ENCODE data around the gene GSK3A.

Gene GSK3A

GRCh38 chr19:42193706-42194105, 48.7 kb downstream of the GSK3A start:
- no peaks in the 10 kb centered on the region for H3K79me1 ChIP-seq (ENCODE audit: low read length)
- no peak overlapping the region for H2BK12ac ChIP-seq (ENCODE audit: low read length)
- no peaks in the 10 kb centered on the region for H3K9me3 ChIP-seq (ENCODE audit: insufficient read depth, low read depth, low read length)
- H3K79me2 ChIP-seq (ENCODE audit: control insufficient read depth, insufficient read depth, low read length, poor library complexity), result no peaks in the 10 kb centered on the region
- WGBS (ENCODE audit: extremely low coverage, insufficient coverage, insufficient read length), result no CpG with 5 or more reads among the region's 3 CpGs
- H3K18ac ChIP-seq (ENCODE audit: low read length), result no peak overlapping the region
- no peak overlapping the region for H2AFZ ChIP-seq (ENCODE audit: insufficient read depth, low read length, poor library complexity)
- no peak overlapping the region for H3K14ac ChIP-seq (ENCODE audit: low read length)
- H2AK5ac ChIP-seq (ENCODE audit: low read length), result no peak overlapping the region
- H3K9ac ChIP-seq (ENCODE audit: low read length), result no peak overlapping the region
- DNase-seq, result no peak
- H2BK5ac ChIP-seq (ENCODE audit: low read depth, low read length, poor library complexity), result no peak overlapping the region
- no peaks in the 10 kb centered on the region for H3K27me3 ChIP-seq (ENCODE audit: insufficient read depth, low read length)
- H3K4me2 ChIP-seq (ENCODE audit: low read length), result no peak overlapping the region
- H4K12ac ChIP-seq (ENCODE audit: low read depth, low read length), result no peak overlapping the region
- H3K36me3 ChIP-seq (ENCODE audit: control insufficient read depth in 1 of 2, insufficient read depth in 2 of 2, low read length in 2 of 2), result peaks cover 11 to 17% of the 10 kb centered on the region in 2 experiments
- H3K23ac ChIP-seq (ENCODE audit: low read length), result no peak overlapping the region
- no peak overlapping the region for H4K91ac ChIP-seq (ENCODE audit: low read depth, low read length)
- no peak overlapping the region for H4K8ac ChIP-seq (ENCODE audit: low read depth, low read length)
- no peak overlapping the region for H3K27ac ChIP-seq (ENCODE audit: low read depth, low read length)
- H2BK120ac ChIP-seq (ENCODE audit: insufficient read depth, low read length, poor library complexity), result no peak overlapping the region
- H3K4ac ChIP-seq (ENCODE audit: low read depth, low read length), result no peak overlapping the region
- H3K4me3 ChIP-seq (ENCODE audit: low read depth, low read length), result no peak overlapping the region
- no peaks in the 10 kb centered on the region for H3K4me1 ChIP-seq (ENCODE audit: control insufficient read depth in 1 of 2, insufficient read depth in 2 of 2, low read length in 2 of 2)

- peaks cover 9 to 14% of the 10 kb centered on the region in 2 experiments for H3K36me3 ChIP-seq (ENCODE audit: control insufficient read depth in 1 of 2, insufficient read depth in 2 of 2, low read length in 2 of 2)
- no peak overlapping the region for H3K23ac ChIP-seq (ENCODE audit: low read length)
- H3K79me2 ChIP-seq (ENCODE audit: control insufficient read depth, insufficient read depth, low read length, poor library complexity), result no peaks in the 10 kb centered on the region
- no CpG with 5 or more reads among the region's 1 CpG for WGBS (ENCODE audit: extremely low coverage, insufficient coverage, insufficient read length)
- no peak overlapping the region for H2AFZ ChIP-seq (ENCODE audit: insufficient read depth, low read length, poor library complexity)
- H3K79me1 ChIP-seq (ENCODE audit: low read length), result no peaks in the 10 kb centered on the region
- H3K18ac ChIP-seq (ENCODE audit: low read length), result no peak overlapping the region
- H3K4me1 ChIP-seq (ENCODE audit: control insufficient read depth in 1 of 2, insufficient read depth in 2 of 2, low read length in 2 of 2), result no peaks in the 10 kb centered on the region
- H2BK12ac ChIP-seq (ENCODE audit: low read length), result no peak overlapping the region
- no peak overlapping the region for H2BK120ac ChIP-seq (ENCODE audit: insufficient read depth, low read length, poor library complexity)
- H2AK5ac ChIP-seq (ENCODE audit: low read length), result no peak overlapping the region
- H3K9me3 ChIP-seq (ENCODE audit: insufficient read depth, low read depth, low read length), result no peaks in the 10 kb centered on the region
- no peak overlapping the region for H4K91ac ChIP-seq (ENCODE audit: low read depth, low read length)
- no peak overlapping the region for H2BK5ac ChIP-seq (ENCODE audit: low read depth, low read length, poor library complexity)
- no peaks in the 10 kb centered on the region for H3K27me3 ChIP-seq (ENCODE audit: insufficient read depth, low read length)
- no peak overlapping the region for H3K4me3 ChIP-seq (ENCODE audit: low read depth, low read length)
- H3K4me2 ChIP-seq (ENCODE audit: low read length), result no peak overlapping the region
- peak in 1 of 2 donors; percentile 13 for DNase-seq
- no peak overlapping the region for H3K4ac ChIP-seq (ENCODE audit: low read depth, low read length)
- H3K14ac ChIP-seq (ENCODE audit: low read length), result no peak overlapping the region
- no peak overlapping the region for H3K27ac ChIP-seq (ENCODE audit: low read depth, low read length)
- H4K8ac ChIP-seq (ENCODE audit: low read depth, low read length), result no peak overlapping the region
- H4K12ac ChIP-seq (ENCODE audit: low read depth, low read length), result no peak overlapping the region
- no peak overlapping the region for H3K9ac ChIP-seq (ENCODE audit: low read length)
Measured at GRCh38 chr19:42193294-42193693, 49.1 kb downstream of the GSK3A start.

GRCh38 chr19:42191855-42192254, 50.5 kb downstream of the GSK3A start:
- no peak overlapping the region for H3K14ac ChIP-seq (ENCODE audit: low read length)
- no peaks in the 10 kb centered on the region for H3K4me1 ChIP-seq (ENCODE audit: control insufficient read depth in 1 of 2, insufficient read depth in 2 of 2, low read length in 2 of 2)
- no peak overlapping the region for H3K4me3 ChIP-seq (ENCODE audit: low read depth, low read length)
- no peak overlapping the region for H2AK5ac ChIP-seq (ENCODE audit: low read length)
- no peak overlapping the region for H3K18ac ChIP-seq (ENCODE audit: low read length)
- no peak overlapping the region for H3K4ac ChIP-seq (ENCODE audit: low read depth, low read length)
- H4K91ac ChIP-seq (ENCODE audit: low read depth, low read length), result no peak overlapping the region
- no peaks in the 10 kb centered on the region for H3K79me1 ChIP-seq (ENCODE audit: low read length)
- no peak overlapping the region for H3K27ac ChIP-seq (ENCODE audit: low read depth, low read length)
- H3K79me2 ChIP-seq (ENCODE audit: control insufficient read depth, insufficient read depth, low read length, poor library complexity), result no peaks in the 10 kb centered on the region
- H2BK5ac ChIP-seq (ENCODE audit: low read depth, low read length, poor library complexity), result no peak overlapping the region
- no peaks in the 10 kb centered on the region for H3K27me3 ChIP-seq (ENCODE audit: insufficient read depth, low read length)
- H3K36me3 ChIP-seq (ENCODE audit: control insufficient read depth in 1 of 2, insufficient read depth in 2 of 2, low read length in 2 of 2), result peaks cover 0 to 4% of the 10 kb centered on the region in 2 experiments
- no peak overlapping the region for H3K9ac ChIP-seq (ENCODE audit: low read length)
- no peak overlapping the region for H4K8ac ChIP-seq (ENCODE audit: low read depth, low read length)
- no peak overlapping the region for H3K4me2 ChIP-seq (ENCODE audit: low read length)
- H2BK12ac ChIP-seq (ENCODE audit: low read length), result no peak overlapping the region
- no peak overlapping the region for H3K23ac ChIP-seq (ENCODE audit: low read length)
- no peak overlapping the region for H2AFZ ChIP-seq (ENCODE audit: insufficient read depth, low read length, poor library complexity)
- no peaks in the 10 kb centered on the region for H3K9me3 ChIP-seq (ENCODE audit: insufficient read depth, low read depth, low read length)
- H4K12ac ChIP-seq (ENCODE audit: low read depth, low read length), result no peak overlapping the region
- peak; percentile 81 to 86 for DNase-seq
- no peak overlapping the region for H2BK120ac ChIP-seq (ENCODE audit: insufficient read depth, low read length, poor library complexity)
- WGBS (ENCODE audit: extremely low coverage, insufficient coverage, insufficient read length), result no CpG with 5 or more reads among the region's 3 CpGs

GRCh38 chr19:42191330-42191729, 51.1 kb downstream of the GSK3A start:
- H2AFZ ChIP-seq (ENCODE audit: insufficient read depth, low read length, poor library complexity), result no peak overlapping the region
- H3K27ac ChIP-seq (ENCODE audit: low read depth, low read length), result no peak overlapping the region
- H3K4ac ChIP-seq (ENCODE audit: low read depth, low read length), result no peak overlapping the region
- no peak overlapping the region for H3K9ac ChIP-seq (ENCODE audit: low read length)
- H3K18ac ChIP-seq (ENCODE audit: low read length), result no peak overlapping the region
- no peak overlapping the region for H3K4me2 ChIP-seq (ENCODE audit: low read length)
- H3K4me3 ChIP-seq (ENCODE audit: low read depth, low read length), result no peak overlapping the region
- no peak overlapping the region for H3K14ac ChIP-seq (ENCODE audit: low read length)
- no peak overlapping the region for H2BK12ac ChIP-seq (ENCODE audit: low read length)
- no peak overlapping the region for H2BK5ac ChIP-seq (ENCODE audit: low read depth, low read length, poor library complexity)
- H2BK120ac ChIP-seq (ENCODE audit: insufficient read depth, low read length, poor library complexity), result no peak overlapping the region
- H3K4me1 ChIP-seq (ENCODE audit: control insufficient read depth in 1 of 2, insufficient read depth in 2 of 2, low read length in 2 of 2), result no peaks in the 10 kb centered on the region
- no peaks in the 10 kb centered on the region for H3K27me3 ChIP-seq (ENCODE audit: insufficient read depth, low read length)
- no peak overlapping the region for H4K12ac ChIP-seq (ENCODE audit: low read depth, low read length)
- no peaks in the 10 kb centered on the region for H3K79me2 ChIP-seq (ENCODE audit: control insufficient read depth, insufficient read depth, low read length, poor library complexity)
- DNase-seq, result no peak
- no peak overlapping the region for H4K91ac ChIP-seq (ENCODE audit: low read depth, low read length)
- H3K23ac ChIP-seq (ENCODE audit: low read length), result no peak overlapping the region
- no peak overlapping the region for H2AK5ac ChIP-seq (ENCODE audit: low read length)
- no peak overlapping the region for H4K8ac ChIP-seq (ENCODE audit: low read depth, low read length)
- H3K79me1 ChIP-seq (ENCODE audit: low read length), result no peaks in the 10 kb centered on the region
- no CpG with 5 or more reads among the region's 1 CpG for WGBS (ENCODE audit: extremely low coverage, insufficient coverage, insufficient read length)
- H3K9me3 ChIP-seq (ENCODE audit: insufficient read depth, low read depth, low read length), result no peaks in the 10 kb centered on the region
- H3K36me3 ChIP-seq (ENCODE audit: control insufficient read depth in 1 of 2, insufficient read depth in 2 of 2, low read length in 2 of 2), result no peaks in the 10 kb centered on the region
